Activated naive CD4-positive, alpha-beta T cell treated with anti-CD3 and anti-CD28 coated beads, Interleukin-2, amount 50 U/mL, for 24 hours (primary cell): ENCODE data around the gene SESTD1.

Source experiments
- H3K27ac Mint-ChIP-seq: one replicate; pipeline ENCODE4 v1.8.0; 2021; ENCODE audit warnings: mild to moderate bottlenecking, mixed read lengths
- H3K27me3 Mint-ChIP-seq: one replicate; pipeline ENCODE4 v1.8.0; 2021; ENCODE audit warnings: mixed read lengths
- H3K36me3 Mint-ChIP-seq: one replicate; pipeline ENCODE4 v1.8.0; 2021; ENCODE audit warnings: mixed read lengths
- H3K4me1 Mint-ChIP-seq: one replicate; pipeline ENCODE4 v1.8.0; 2021; ENCODE audit warnings: mixed read lengths
- H3K4me3 Mint-ChIP-seq: one replicate; pipeline ENCODE4 v1.8.0; 2021; ENCODE audit warnings: mild to moderate bottlenecking, mixed read lengths
- H3K9me3 Mint-ChIP-seq: one replicate; pipeline ENCODE4 v1.8.0; 2021; ENCODE audit warnings: mixed read lengths

The SESTD1 gene

DNA sequence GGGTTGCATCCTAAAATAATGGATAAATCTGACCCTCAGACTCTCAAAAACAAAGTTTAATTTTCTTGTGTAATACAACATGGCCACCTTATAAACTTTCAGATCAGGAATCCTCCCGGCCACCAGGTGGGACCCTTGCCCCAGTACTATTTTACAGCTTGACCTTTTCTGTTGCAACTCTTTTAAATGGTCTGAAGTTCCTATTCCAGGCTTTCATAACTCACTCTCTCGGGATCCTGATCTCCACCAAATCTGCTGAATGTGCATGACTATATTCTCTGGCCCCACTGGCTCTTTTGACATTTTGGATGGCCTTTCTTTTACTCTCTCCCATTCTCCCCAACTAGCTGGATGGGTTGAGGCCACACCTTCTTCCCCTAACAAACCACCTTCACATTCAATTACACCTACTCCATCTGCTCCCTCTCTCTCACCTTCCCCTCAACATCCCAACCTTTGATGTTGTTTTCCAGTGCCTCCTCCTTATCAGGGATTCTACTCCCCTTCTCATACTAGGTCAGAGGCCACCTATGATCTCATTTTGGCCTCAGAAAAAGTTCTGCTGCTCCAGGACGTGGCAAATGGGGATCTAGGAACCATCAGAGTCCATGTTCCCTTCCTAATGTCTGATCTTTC is 70.8 kb downstream of the SESTD1 start:
- Mint-ChIP-seq H3K36me3 (peaks cover 7% of the 10 kb centered on the region), H3K4me3 (no peak overlapping the region), H3K4me1 (peaks cover 21% of the 10 kb centered on the region), H3K9me3 (peaks cover under 1% of the 10 kb centered on the region), H3K27me3 (no peaks in the 10 kb centered on the region), H3K27ac (no peak overlapping the region)

DNA sequence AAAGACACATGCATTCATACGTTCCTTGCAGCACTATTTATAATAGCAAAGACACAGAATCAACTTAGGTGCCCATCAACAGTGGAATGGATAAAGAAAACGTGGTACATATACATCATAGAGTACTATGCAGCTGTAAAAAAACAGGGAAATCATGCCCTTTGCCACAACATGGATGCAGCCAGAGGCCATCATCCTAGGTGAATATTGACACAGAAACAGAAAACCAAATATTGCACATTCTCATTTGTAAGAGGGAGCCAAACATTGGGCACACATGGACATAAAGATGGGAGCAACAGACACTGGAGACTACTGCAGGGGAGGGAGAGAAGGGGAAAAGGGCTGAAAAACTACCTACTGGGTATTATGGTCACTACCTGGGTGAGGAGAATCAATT is 73.5 kb downstream of the SESTD1 start:
- Mint-ChIP-seq H3K27me3 (peaks cover 1% of the 10 kb centered on the region), H3K9me3 (peaks cover 5% of the 10 kb centered on the region), H3K4me3 (no peak overlapping the region), H3K36me3 (peaks cover 15% of the 10 kb centered on the region), H3K27ac (no peak overlapping the region), H3K4me1 (peaks cover 22% of the 10 kb centered on the region)

GRCh38 chr2:179186126-179186525 is 78.5 kb downstream of the SESTD1 start:
- Mint-ChIP-seq H3K27ac (no peak overlapping the region), H3K27me3 (peaks cover 1% of the 10 kb centered on the region), H3K4me1 (peaks cover 5% of the 10 kb centered on the region), H3K4me3 (no peak overlapping the region), H3K9me3 (peaks cover 5% of the 10 kb centered on the region), H3K36me3 (peaks cover 17% of the 10 kb centered on the region)

GRCh38 chr2:179184610-179185009 is 80.0 kb downstream of the SESTD1 start:
- Mint-ChIP-seq H3K4me1 (peaks cover 5% of the 10 kb centered on the region), H3K27ac (no peak overlapping the region), H3K27me3 (peaks cover 1% of the 10 kb centered on the region), H3K4me3 (no peak overlapping the region), H3K36me3 (peaks cover 17% of the 10 kb centered on the region), H3K9me3 (peaks cover 5% of the 10 kb centered on the region)

DNA sequence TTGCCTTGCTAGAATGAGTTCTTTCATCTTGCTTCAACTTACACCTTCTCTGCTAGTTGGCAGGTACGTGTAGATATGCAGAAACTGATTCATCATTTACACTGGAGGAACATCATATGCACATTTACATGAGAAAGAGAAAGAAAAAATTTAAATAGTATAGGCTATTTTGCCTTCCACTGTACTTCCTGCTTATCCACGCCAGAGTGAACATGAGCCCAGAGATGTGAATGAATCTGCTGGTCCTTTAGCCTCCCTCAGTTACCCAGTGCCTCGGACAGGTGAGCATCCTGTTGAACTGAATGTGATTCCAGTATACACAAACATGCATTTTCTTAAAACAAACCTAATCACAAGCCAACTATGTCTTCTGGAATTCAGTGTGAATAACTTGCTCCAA is 83.6 kb downstream of the SESTD1 start:
- no peaks in the 10 kb centered on the region for H3K9me3 Mint-ChIP-seq
- no peaks in the 10 kb centered on the region for H3K4me1 Mint-ChIP-seq
- no peak overlapping the region for H3K4me3 Mint-ChIP-seq
- no peak overlapping the region for H3K27ac Mint-ChIP-seq
- peaks cover 5% of the 10 kb centered on the region for H3K36me3 Mint-ChIP-seq
- no peaks in the 10 kb centered on the region for H3K27me3 Mint-ChIP-seq

DNA sequence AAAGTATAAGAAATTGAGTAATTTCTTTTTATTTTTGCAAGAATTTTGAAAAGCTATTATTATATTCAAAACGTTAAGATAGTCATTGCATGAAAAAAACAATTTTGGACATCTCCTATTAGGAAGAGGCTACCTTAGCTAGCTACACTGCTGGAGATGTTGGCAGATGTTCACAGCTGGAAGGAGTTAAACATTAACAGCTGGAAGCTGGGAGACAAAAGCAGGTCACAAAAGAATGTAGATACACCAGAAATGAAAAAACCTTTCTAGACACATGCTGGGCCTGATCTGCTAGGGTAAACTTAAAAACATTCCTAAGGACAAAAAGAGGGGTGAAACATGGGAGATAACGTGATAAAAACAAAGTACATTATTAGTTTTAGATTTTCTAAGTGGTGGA is 84.4 kb downstream of the SESTD1 start:
- no peaks in the 10 kb centered on the region for H3K4me1 Mint-ChIP-seq
- H3K27me3 Mint-ChIP-seq: no peaks in the 10 kb centered on the region

DNA sequence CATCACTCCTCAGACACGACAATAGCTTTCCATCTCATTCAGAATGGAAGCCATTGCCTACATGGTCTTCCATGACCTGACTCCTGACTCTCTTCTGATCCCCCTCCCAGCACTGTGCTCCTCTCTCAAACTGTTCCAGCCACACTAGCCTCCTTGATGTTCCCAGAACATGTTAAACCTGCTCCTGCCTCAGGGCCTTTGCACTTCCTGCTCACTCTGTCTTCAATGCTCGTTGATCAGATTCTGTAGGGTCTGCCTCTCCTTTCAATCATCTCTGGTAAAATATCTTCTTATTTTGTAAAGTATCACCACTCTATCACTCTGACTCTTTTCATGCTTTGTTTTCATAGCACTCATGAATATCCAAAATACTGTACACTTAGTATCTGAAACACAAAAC is 84.9 kb downstream of the SESTD1 start:
- no peak overlapping the region for H3K27ac Mint-ChIP-seq
- H3K9me3 Mint-ChIP-seq: no peaks in the 10 kb centered on the region
- H3K4me3 Mint-ChIP-seq: no peak overlapping the region
- peaks cover 5% of the 10 kb centered on the region for H3K36me3 Mint-ChIP-seq
- H3K4me1 Mint-ChIP-seq: no peaks in the 10 kb centered on the region
- H3K27me3 Mint-ChIP-seq: no peaks in the 10 kb centered on the region

More for the DNA sequence above, 84.4 kb downstream of the SESTD1 start:
- H3K27ac Mint-ChIP-seq: no peak overlapping the region
- H3K36me3 Mint-ChIP-seq: peaks cover 5% of the 10 kb centered on the region
- no peak overlapping the region for H3K4me3 Mint-ChIP-seq
- H3K9me3 Mint-ChIP-seq: no peaks in the 10 kb centered on the region

DNA sequence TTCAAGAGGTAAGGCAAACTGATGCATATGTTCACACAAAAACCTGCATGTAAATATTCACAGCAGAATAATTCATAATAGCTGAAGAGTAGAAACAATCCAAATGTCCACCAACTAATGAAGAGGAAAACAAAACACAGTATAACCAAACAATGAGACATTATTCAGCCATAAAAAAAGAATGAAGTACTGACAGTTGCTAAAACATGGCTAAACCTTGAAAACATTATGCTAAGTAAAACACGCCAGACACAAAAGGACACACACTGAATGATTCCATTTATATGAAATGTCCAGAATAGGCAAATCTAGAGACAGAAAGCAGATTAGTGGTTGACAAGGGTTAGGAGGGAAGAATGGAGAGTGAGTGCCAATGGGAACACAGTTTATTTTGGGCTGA is 86.9 kb downstream of the SESTD1 start:
- no peaks in the 10 kb centered on the region for H3K9me3 Mint-ChIP-seq
- H3K27me3 Mint-ChIP-seq: no peaks in the 10 kb centered on the region
- H3K36me3 Mint-ChIP-seq: peaks cover 5% of the 10 kb centered on the region
- no peak overlapping the region for H3K4me3 Mint-ChIP-seq
- H3K4me1 Mint-ChIP-seq: no peaks in the 10 kb centered on the region
- H3K27ac Mint-ChIP-seq: no peak overlapping the region

- no peaks in the 10 kb centered on the region for H3K9me3 Mint-ChIP-seq
- no peaks in the 10 kb centered on the region for H3K27me3 Mint-ChIP-seq
- no peaks in the 10 kb centered on the region for H3K4me1 Mint-ChIP-seq
- H3K27ac Mint-ChIP-seq: no peak overlapping the region
- no peak overlapping the region for H3K4me3 Mint-ChIP-seq
- H3K36me3 Mint-ChIP-seq: no peaks in the 10 kb centered on the region
Measured at GRCh38 chr2:179174240-179174639, 90.4 kb downstream of the SESTD1 start.

DNA sequence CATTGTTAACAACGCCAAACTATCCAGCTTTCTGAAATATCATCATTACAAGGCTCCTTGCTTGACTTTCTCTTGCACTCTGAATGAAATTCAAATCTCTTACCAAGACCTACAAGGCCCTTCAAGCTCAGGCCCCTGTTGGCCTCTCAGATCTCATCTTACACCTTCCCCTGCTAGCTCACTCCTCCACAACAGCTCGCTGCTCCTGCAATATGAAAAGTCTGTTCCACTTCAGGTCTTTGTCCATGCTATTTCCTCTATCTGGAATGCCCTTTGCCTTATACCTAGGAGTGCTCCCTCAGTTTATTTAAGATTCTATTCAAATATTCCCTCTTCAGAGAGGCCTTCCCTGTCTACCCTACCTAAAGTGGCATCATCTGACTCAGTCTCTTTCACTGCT is 91.7 kb downstream of the SESTD1 start:
- H3K4me1 Mint-ChIP-seq: no peaks in the 10 kb centered on the region
- H3K27ac Mint-ChIP-seq: no peak overlapping the region
- no peaks in the 10 kb centered on the region for H3K9me3 Mint-ChIP-seq
- no peaks in the 10 kb centered on the region for H3K36me3 Mint-ChIP-seq
- no peak overlapping the region for H3K4me3 Mint-ChIP-seq
- H3K27me3 Mint-ChIP-seq: no peaks in the 10 kb centered on the region

DNA sequence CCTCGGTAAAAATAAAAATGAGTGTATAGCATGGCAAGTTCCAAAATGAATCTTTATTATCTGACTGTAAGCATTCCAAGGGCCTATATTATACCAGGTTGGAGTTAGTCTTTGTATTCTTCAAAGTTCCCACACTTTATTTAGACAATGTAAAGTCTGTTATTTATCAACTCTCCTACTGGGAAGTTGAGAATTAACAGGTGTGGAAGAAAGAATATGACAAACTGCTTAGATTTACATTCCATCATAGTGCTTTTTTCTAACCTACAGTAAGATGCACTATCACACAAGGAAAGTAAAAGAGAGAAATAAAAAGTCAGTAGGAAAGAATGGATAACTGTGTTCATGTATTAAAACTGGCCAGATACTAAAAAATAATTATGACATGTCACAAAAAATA is 93.3 kb downstream of the SESTD1 start:
- Mint-ChIP-seq H3K27ac (no peak overlapping the region), H3K27me3 (no peaks in the 10 kb centered on the region), H3K4me1 (no peaks in the 10 kb centered on the region), H3K9me3 (no peaks in the 10 kb centered on the region), H3K4me3 (no peak overlapping the region), H3K36me3 (peaks cover 4% of the 10 kb centered on the region)

DNA sequence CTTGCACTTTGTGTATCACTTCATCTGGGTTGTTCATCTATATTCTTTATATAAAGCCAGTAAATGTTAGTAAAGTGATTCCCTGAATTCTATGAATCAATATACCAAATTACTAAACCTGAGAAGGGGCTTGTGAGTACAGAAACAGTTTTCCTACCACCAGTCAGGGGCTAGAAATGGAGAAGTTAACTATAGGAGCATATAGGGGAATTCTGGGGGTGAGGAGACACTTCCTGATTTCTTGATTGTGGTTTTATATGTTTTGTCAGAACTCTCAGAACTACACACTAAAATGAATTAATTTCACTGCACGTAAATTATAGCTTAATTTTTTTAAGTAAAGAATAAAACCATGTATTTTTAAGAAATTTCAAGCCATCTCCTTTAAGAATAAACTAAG is 93.7 kb downstream of the SESTD1 start:
- Mint-ChIP-seq H3K4me1 (no peaks in the 10 kb centered on the region), H3K9me3 (no peaks in the 10 kb centered on the region), H3K27ac (no peak overlapping the region), H3K36me3 (peaks cover 7% of the 10 kb centered on the region), H3K27me3 (no peaks in the 10 kb centered on the region), H3K4me3 (no peak overlapping the region)

DNA sequence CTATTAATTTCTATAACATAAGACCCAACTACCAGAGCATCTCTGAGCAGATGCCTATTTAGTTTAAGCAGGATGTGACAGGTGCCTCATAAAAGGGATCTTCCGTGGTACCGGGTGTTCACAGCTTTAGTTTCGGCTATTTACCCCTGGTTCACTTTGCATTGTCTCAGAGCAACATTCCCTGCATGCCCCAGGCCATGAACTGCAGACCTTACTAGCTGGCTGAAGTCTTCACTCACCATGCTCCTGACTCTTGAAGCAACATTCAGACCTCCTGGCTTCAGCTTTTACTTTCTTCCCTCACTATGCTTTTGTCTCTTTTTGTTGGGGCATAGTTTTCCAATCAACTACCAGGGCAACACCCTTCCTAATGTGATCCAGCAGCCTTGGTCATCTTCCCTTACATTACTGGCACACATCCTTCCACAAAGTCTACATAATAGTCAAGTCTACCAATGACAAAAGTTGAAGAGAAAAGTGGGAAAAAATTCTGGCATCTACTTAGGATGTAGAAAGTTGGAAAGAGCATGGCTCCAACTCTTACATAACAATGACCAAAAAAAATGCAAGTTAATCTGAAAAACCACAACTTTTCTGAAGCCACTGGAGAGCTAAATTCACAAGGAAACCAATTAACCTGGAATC is 99.2 kb downstream of the SESTD1 start:
- Mint-ChIP-seq H3K9me3 (no peaks in the 10 kb centered on the region), H3K27ac (no peak overlapping the region), H3K4me3 (no peak overlapping the region), H3K36me3 (peaks cover 7% of the 10 kb centered on the region), H3K4me1 (no peaks in the 10 kb centered on the region), H3K27me3 (no peaks in the 10 kb centered on the region)

DNA sequence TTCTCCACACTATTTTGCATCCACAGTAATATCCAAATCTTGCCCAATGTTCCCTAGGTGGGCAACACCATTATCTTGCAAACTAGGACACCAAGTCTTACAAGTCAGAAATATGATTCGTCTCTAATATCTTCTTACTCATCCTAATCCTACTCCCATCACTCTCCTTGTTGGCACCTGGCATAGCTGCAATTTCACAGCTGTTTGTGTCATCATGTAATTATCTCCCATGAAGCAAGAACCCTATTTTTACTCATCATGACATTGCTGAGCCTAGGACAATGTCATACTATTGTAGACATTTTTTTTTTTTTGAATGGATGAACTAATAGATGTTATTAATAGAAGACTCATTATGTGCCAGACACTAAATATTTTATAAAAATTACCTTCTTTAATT is 123.4 kb downstream of the SESTD1 start:
- Mint-ChIP-seq H3K9me3 (no peaks in the 10 kb centered on the region), H3K4me1 (no peaks in the 10 kb centered on the region), H3K4me3 (no peak overlapping the region), H3K27ac (no peak overlapping the region), H3K27me3 (no peaks in the 10 kb centered on the region), H3K36me3 (peaks cover 2% of the 10 kb centered on the region)

DNA sequence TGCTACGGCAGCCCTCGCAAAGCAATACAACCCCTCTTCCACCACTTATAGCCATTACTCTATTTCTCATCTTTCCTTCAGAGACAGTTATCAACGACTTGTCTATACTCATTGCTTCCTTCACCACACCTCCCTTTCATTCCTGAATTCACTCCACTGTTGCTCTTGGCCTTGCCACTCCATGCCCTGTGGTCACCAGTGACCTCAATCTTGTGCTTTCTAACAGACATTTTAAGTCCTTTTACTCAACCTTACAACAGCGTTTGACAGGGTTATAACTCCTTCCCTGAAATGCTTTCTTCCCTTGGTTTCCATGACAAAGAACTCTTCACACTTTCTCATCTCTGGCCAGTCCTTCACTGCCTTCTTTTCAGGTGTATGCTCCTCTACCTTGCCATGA is 124.1 kb downstream of the SESTD1 start:
- H3K4me1 Mint-ChIP-seq: no peaks in the 10 kb centered on the region
- no peak overlapping the region for H3K27ac Mint-ChIP-seq

DNA sequence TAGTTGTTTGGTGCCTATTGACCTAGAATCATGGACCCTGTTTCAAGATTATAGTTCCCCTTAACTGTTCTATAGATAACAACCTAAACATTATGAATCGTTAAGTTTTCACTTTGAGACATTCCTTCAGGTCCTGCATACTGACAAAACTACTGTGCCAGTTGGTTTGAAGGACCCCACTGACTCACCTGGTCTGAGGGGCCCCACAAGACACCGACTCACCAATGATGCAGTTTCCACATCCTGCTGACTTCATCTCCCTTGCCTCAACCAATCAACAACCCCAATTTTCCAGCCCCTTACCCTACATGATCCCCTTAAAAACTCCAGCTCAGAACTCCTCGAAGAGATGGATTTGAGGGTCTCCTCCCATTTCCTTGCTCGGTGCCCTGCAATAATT is 125.1 kb downstream of the SESTD1 start:
- peaks cover 2% of the 10 kb centered on the region for H3K36me3 Mint-ChIP-seq

More for the DNA sequence above, 124.1 kb downstream of the SESTD1 start:
- H3K9me3 Mint-ChIP-seq: no peaks in the 10 kb centered on the region
- H3K27me3 Mint-ChIP-seq: no peaks in the 10 kb centered on the region
- H3K4me3 Mint-ChIP-seq: no peak overlapping the region
- H3K36me3 Mint-ChIP-seq: peaks cover 2% of the 10 kb centered on the region

More for the DNA sequence above, 125.1 kb downstream of the SESTD1 start:
- no peak overlapping the region for H3K4me3 Mint-ChIP-seq
- no peaks in the 10 kb centered on the region for H3K4me1 Mint-ChIP-seq
- H3K27ac Mint-ChIP-seq: no peak overlapping the region
- H3K9me3 Mint-ChIP-seq: no peaks in the 10 kb centered on the region
- no peaks in the 10 kb centered on the region for H3K27me3 Mint-ChIP-seq
